Measurements from ENCODE around the gene TRIM75.
"Not testable (repeated sequence)": the region's sequence is repeated elsewhere in the genome, so short reads cannot be mapped to it uniquely, and the experiment has no call there.

The TRIM75 gene

DNA sequence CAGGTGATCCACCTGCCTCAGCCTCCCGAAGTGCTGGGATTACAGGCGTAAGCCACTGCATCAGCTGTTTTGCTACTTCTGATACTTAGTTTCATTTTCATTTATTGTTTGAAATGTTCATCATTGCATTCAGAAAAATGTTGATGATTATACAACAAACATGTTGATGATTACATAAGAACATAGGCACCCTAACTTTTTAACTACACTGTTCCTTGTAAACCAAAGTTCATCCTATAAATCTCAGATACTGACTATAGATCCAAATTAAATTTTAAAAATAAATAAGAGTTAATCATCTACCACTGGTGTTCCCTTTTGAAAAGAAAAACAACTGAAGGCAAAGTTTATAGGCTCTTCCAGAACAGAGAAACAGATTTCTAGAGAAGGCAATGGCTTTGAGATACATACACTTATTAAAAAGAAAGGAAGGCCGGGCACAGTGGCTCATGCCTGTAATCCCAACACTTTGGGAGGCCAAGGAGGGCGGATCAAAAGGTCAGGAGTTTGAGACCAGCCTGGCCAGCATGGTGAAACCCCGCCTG, 23.4 kb downstream of the TRIM75 start:
- no peak for DNase-seq (ENCODE audit: low read depth in 2 of 2)

DNA sequence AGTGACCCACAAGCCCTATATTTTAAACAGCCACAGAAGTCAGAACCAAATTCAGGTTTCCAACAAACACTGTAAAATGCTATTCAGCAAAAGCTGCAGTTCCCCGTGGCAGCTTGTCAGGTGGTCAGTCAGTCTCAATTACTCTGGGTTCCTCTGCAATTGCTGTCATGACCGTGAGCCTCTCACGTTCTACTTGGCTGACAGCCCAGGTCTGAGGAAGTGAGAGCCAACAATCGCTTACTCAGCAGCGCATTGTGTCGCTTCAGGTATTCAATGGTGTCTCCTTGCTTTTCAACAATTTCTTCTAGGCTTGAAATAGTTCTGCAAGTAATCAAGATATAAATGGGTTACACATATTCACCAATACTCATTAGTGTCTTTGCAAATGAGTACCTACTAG, 25.8 kb downstream of the TRIM75 start:
- no peak for DNase-seq (ENCODE audit: low read depth in 2 of 2)

DNA sequence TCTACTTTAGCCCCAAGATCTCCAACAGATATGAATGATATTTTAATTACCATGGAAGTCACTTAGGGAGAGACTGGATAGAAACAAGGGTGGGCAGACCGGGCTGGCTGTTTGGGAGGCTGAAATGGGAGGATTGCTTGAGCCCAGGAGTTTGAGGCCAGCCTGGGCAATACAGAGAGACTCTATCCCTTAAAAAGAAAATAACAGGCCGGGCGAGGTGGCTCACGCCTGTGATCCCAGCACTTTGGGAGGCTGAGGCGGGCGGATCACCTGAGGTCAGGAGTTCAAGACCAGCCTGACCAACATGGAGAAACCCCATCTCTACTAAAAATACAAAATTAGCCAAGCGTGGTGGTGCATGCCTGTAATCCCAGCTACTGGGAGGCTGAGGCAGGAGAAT, 31.1 kb downstream of the TRIM75 start:
- not testable (repeated sequence) for DNase-seq (ENCODE audit: low read depth in 2 of 2)

GRCh38 chr4:165085946-165086345, 32.3 kb downstream of the TRIM75 start:
- DNase-seq (ENCODE audit: low read depth in 2 of 2), result no peak

GRCh38 chr4:165088366-165088765, 34.7 kb downstream of the TRIM75 start:
- no peak for DNase-seq (ENCODE audit: low read depth in 2 of 2)

GRCh38 chr4:165092187-165092586, 38.5 kb downstream of the TRIM75 start:
- DNase-seq (ENCODE audit: low read depth in 2 of 2), result not testable (repeated sequence)

- no peak for DNase-seq (ENCODE audit: low read depth in 2 of 2)
These were observed 41.2 kb downstream of the TRIM75 start for GRCh38 chr4:165094873-165095272.

DNA sequence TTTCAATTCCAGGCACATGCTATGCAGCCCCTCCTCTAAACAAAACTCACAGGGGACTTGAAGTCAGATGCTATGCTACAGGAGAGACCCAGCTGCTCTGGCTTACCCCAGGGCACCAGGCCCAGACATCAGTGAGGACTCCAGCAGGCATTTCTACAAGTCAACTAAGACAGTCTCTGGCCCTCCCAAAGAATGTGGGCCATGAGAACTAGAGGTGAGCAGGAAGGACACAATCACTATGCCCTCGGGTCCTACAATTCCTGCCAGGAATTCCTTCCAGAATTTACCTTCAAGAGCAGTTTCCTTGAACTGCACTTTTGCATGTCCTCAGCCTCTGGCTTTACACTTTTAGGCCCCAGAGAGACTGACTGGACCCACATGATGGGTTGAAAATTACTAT, 41.6 kb downstream of the TRIM75 start:
- DNase-seq (ENCODE audit: low read depth in 2 of 2), result no peak

DNA sequence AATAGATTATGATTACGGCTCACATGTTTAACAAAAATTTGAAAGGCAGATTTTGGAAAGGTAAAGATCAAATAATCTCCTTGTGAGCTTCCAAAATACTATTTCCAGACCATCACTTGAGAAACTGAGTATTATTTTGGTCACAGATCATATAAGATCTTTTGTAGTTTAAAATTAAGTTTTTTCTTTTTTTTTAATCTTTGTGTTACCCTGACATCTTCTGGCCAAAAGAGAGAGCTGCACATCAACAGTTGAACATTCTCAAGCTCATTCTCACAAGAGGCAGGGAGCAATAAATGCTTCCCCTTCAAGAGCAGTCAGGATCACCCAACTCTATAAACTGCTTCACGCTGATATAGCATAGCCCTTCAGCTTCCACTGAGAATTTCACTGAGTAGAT, 43.1 kb downstream of the TRIM75 start:
- DNase-seq (ENCODE audit: low read depth in 2 of 2), result no peak

DNA sequence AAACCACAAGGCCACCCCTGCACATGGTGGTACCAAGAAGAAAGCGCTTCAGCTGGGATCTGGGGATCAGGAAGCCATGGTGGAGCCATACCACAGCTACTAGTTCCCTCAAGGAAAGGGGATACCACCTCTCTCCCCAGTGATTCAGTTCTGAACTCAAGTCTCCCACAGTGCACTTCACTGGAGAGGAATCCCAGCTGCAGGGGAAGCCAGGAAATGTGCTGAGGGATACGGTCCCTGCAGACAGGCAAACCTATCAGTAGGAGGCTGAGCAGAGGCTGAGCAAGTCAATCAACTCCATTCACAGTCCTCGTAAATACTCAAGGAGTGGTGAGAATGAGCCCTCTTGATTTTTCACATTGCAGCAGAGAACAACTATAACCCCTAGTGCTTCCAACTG, 48.0 kb downstream of the TRIM75 start:
- DNase-seq (ENCODE audit: low read depth in 2 of 2), result no peak

DNA sequence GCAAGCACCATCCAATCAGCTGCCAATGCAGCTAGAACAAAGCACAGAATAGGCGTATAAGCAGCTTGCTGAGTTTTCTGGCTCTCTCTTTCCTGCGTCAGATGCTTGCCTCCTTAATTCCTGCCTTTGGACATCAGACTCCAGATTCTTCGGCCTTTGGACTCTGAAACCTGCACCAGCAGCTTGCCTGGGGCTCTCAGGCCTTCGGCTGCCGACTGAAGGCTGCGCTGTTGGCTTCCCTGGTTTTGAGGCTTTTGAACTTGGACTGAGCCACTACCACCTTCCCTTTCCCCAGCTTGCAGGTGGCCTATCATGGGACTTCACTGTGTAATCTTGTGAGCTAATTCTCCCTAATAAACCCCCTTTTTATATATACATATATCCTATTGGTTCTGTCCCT, 52.9 kb downstream of the TRIM75 start:
- no peak for DNase-seq (ENCODE audit: low read depth in 2 of 2)

All from stimulated activated CD4-positive, alpha-beta T cell treated with anti-CD3 and anti-CD28 coated beads, Interleukin-4, amount 100 ng/mL, for 48 hours (primary cell).